Measurements from ENCODE around the gene CRYBA2.

DNA sequence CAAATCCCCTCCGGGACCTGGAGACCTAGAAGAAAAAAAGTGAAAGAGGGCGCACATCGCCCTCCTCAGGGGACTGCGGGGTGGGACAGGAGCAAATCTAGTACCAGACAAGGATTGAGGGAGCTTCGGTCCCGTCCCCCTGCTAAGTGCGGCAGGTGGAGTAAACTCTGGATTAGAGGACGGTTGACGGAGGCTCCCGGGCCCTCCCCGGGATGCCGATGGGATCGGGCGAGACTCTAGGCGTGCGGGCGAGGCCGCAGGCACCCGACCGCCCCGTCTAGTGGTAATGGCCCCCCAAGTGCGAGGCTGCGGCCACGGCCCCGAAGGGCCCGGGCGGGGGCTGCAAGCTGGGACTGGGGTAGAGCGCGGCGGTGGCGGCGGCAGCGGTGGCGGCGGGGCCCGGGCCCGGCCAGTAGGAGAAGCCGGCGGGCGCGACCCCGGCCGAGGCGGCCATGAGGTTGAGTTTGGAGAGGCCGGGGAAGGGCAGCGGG lies 11.8 kb downstream of the CRYBA2 start:
- TF ChIP-seq, protein P1, sequence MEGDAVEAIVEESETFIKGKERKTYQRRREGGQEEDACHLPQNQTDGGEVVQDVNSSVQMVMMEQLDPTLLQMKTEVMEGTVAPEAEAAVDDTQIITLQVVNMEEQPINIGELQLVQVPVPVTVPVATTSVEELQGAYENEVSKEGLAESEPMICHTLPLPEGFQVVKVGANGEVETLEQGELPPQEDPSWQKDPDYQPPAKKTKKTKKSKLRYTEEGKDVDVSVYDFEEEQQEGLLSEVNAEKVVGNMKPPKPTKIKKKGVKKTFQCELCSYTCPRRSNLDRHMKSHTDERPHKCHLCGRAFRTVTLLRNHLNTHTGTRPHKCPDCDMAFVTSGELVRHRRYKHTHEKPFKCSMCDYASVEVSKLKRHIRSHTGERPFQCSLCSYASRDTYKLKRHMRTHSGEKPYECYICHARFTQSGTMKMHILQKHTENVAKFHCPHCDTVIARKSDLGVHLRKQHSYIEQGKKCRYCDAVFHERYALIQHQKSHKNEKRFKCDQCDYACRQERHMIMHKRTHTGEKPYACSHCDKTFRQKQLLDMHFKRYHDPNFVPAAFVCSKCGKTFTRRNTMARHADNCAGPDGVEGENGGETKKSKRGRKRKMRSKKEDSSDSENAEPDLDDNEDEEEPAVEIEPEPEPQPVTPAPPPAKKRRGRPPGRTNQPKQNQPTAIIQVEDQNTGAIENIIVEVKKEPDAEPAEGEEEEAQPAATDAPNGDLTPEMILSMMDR (conservative IDR thresholded peaks at IDR 0.05; ENCODE audit: low read depth, low read length): no peak
- TF ChIP-seq EZH2 (IDR thresholded peaks at IDR 0.05; ENCODE audit: low read length, unreplicated experiment): no peak

Measured in PC-3 (cell line).